ENCODE measurements around the gene RAB6A.

Gene RAB6A

DNA sequence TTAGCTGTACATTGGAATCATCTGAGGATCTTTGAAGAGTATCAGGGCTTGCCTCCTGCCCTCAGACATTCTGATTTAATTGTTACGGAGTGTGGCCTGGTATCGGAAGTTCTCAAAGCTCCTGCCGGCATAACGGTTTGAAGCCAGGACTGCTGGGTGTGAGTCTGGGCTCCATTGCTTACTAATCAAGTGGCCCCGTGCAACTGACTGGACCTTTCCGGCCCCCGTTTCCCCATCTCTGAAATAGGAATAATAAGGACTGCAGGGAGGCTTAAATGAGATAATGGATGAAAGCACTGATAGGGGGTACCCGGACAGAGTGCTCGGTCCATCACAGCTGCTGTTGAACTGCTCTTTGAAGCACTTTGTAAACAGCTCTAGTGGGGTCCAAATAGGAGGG lies 112.8 kb downstream of the RAB6A start:
- no peak for DNase-seq (ENCODE audit: low read depth in 2 of 2)
- TF ChIP-seq, protein P1, sequence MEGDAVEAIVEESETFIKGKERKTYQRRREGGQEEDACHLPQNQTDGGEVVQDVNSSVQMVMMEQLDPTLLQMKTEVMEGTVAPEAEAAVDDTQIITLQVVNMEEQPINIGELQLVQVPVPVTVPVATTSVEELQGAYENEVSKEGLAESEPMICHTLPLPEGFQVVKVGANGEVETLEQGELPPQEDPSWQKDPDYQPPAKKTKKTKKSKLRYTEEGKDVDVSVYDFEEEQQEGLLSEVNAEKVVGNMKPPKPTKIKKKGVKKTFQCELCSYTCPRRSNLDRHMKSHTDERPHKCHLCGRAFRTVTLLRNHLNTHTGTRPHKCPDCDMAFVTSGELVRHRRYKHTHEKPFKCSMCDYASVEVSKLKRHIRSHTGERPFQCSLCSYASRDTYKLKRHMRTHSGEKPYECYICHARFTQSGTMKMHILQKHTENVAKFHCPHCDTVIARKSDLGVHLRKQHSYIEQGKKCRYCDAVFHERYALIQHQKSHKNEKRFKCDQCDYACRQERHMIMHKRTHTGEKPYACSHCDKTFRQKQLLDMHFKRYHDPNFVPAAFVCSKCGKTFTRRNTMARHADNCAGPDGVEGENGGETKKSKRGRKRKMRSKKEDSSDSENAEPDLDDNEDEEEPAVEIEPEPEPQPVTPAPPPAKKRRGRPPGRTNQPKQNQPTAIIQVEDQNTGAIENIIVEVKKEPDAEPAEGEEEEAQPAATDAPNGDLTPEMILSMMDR (IDR thresholded peaks at IDR 0.05; ENCODE audit: low read depth, low read length) = no peak
- H3K4me3 ChIP-seq (replicated peaks in 1 of 2; ENCODE audit: low read depth in 2 of 2, low read length in 2 of 2) = no peak overlapping the region

DNA sequence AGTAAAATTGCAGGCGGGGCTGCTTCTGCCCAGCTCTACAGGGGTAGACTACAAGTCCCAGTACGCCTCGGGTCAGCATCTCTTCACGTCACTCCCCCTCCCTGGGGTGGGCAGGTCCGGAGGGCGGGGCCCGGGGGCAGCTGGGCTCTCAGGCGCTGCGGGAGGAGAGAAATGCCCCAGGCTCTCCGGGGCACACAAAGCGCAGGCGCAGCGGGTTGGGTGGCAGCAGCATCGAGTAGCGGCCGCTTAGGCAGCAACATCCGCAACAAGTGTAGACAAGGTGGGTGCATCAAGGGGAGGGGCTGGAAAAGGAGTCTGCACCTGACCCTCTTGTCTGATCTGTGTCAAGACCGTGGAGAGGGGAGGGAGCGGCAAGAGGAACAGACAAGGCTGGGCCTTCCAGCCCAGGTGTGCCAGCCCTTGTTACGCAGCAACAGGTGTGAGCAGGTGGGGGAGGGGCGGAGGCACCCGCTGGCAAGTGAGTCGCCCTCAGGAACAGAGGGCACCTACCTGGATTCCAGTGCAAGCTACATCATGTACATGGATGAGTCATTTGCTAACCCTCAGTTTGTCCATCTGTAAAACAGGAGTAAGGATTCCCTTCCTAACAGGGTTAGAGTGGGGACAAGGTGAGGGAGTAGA lies 113.3 kb downstream of the RAB6A start:
- peak; percentile 73 to 88 for DNase-seq (ENCODE audit: low read depth in 2 of 2)
- TF ChIP-seq, protein P1 (IDR thresholded peaks at IDR 0.05; ENCODE audit: low read depth, low read length) = no peak
- H3K4me3 ChIP-seq (replicated peaks in 1 of 2; ENCODE audit: low read depth in 2 of 2, low read length in 2 of 2) = peak overlapping the region in 1 of 2 donors; percentile 26

DNA sequence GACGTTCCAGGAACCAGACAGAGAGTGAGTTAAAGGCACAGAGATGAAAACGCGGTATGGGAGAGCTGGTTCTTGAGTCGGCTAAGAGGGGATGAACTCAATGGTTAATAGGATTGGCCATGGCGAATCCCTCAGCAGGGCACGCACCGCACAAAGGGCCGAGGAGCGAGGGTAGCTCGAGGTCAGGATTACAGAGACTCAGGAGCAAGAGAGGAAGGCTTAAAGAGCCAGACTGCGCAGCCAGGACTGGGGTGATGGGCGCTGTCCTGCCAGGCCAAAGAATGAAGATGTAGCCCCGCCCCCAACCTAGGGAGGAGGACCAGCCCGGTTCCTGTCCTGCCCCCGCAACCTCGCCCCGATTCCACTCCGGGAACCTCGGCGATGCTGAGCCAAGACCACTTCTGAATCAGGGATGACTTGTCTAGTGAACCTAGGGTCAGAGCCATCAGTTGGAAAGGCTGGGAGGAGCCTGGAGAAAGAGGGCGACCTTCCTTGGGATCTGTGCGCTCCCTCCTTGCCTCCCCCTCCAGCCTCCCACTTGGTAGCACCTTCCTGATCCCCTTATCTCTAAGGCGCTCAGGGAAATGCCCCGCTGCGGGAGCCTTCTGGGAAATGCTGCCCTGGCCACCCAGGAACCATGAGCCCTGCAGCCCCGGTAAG lies 114.8 kb downstream of the RAB6A start, which contains the start of gene PLEKHB1:
Gene PLEKHB1, plus strand, starts transcription at position 610 of the 660 bp plus-strand sequence. Its CDS starts 28 bp downstream, at position 638.
- TF ChIP-seq, protein P1 (IDR thresholded peaks at IDR 0.05; ENCODE audit: low read depth, low read length) = no peak
- H3K4me3 ChIP-seq (replicated peaks in 1 of 2; ENCODE audit: low read depth in 2 of 2, low read length in 2 of 2) = no peak within 1 kb of the TSS
- peak in 1 of 2 donors; percentile 29 for DNase-seq (ENCODE audit: low read depth in 2 of 2)

DNA sequence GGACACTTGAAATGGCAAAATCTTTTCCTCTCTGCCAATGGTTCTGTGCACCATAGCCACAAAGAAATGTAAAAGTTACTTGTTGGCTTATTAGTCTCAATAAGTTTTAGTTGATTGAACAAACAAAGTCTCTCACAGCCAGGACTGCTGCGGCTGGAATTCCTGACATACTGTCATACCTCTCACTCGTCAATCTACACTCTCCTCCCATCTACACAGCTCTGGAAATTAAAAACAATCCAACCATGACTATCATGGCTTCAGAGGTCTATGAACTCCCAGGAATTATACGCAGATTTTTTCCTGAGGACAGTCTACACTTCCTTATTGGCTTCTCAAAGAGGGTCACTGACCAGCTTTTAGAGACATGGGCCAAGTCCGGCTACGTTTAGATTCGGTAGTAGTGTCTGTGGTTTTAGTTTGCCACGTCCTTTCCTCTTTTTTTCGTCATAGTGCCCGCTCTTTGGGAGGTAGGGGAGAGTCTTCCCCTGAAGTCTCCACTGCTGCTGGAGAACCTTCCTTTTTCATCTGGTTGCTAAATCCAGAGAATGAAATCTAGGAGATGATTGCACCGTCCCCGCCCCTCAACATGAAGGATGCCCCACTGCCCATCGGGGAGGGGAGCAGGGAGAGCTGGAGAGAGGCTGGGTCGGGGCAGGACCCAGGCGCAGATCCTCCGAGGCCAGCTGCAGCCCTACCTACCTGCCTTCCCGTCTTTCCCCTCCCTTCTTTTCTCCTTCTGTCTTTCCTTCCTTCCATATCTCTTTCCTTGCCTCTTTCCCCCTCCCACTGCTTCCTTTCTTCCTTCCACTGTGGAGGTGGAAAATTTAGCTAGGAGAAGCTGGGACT lies 115.5 kb downstream of the RAB6A start:
- no peak overlapping the region for H3K4me3 ChIP-seq (replicated peaks in 1 of 2; ENCODE audit: low read depth in 2 of 2, low read length in 2 of 2)
- TF ChIP-seq, protein P1 (IDR thresholded peaks at IDR 0.05; ENCODE audit: low read depth, low read length) = no peak
- no peak for DNase-seq (ENCODE audit: low read depth in 2 of 2)

DNA sequence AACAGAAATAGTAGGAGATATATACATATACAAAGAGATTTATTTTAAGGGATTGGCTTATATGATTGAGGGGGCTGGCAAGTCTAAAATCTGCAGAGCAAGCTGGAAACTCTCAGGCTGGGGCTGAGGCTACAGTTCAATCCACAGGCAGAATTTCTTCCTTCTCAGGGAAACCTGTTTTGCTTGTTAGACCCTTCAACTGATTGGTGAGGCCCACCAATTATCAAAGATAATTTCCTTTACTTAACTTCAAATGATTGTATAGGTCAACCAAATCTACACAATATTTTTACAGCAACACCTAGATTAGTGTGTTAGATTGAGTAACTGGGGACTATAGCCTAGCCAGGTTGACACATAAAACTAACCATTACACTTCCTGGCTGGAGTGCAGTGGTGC lies 119.2 kb downstream of the RAB6A start:
- no peak for DNase-seq (ENCODE audit: low read depth in 2 of 2)
- TF ChIP-seq, protein P1 (IDR thresholded peaks at IDR 0.05; ENCODE audit: low read depth, low read length) = no peak
- H3K4me3 ChIP-seq (replicated peaks in 1 of 2; ENCODE audit: low read depth in 2 of 2, low read length in 2 of 2) = no peak overlapping the region

DNA sequence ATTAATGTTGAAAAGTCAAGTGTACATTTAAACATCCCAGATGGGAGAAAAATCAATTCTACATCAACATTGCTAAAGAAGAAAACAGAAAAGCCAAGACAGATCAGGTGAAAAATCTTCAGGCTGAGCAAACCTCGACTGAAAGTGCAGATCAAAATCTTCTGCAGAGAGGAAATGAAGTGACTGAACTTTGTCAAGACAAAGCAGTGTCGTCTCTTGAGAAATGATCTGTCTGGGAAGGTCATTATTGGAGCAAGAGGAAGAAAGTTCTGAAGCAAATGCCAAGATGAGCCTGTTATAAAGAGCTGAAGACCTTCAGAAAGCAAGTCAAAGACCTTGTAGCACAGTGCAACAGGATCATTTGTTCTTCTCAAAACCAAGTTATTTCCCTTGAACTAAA lies 120.3 kb downstream of the RAB6A start:
- TF ChIP-seq, protein P1 (IDR thresholded peaks at IDR 0.05; ENCODE audit: low read depth, low read length) = no peak
- no peak for DNase-seq (ENCODE audit: low read depth in 2 of 2)
- H3K4me3 ChIP-seq (replicated peaks in 1 of 2; ENCODE audit: low read depth in 2 of 2, low read length in 2 of 2) = no peak overlapping the region

Data from cardiac fibroblast (primary cell).